ENCODE results near the gene UGT1A6.

Gene UGT1A6

GRCh38 chr2:233761040-233761769, 68.5 kb downstream of the UGT1A6 start:
- no peaks in the 10 kb centered on the region for H3K27me3 ChIP-seq
- H4K20me1 ChIP-seq, result no peaks in the 10 kb centered on the region

GRCh38 chr2:233764264-233764663, 71.6 kb downstream of the UGT1A6 start:
- no peak overlapping the region for H3K27ac ChIP-seq
- no peaks in the 10 kb centered on the region for H4K20me1 ChIP-seq
- no peak overlapping the region for H3K4me2 ChIP-seq
- TF ChIP-seq Cebpa-rat (IDR thresholded peaks at IDR 0.05), result no peak
- no peaks in the 10 kb centered on the region for H3K36me3 ChIP-seq
- no peak overlapping the region for H3K4me3 ChIP-seq
- no peaks in the 10 kb centered on the region for H3K4me1 ChIP-seq
- H3K27me3 ChIP-seq, result no peaks in the 10 kb centered on the region
- no peak overlapping the region for H3K9ac ChIP-seq
- no peaks in the 10 kb centered on the region for H3K9me3 ChIP-seq

More at GRCh38 chr2:233761040-233761769, 68.5 kb downstream of the UGT1A6 start:
- Histone ChIP-seq H3K27ac (no peak overlapping the region), H3K36me3 (no peaks in the 10 kb centered on the region), H3K4me2 (no peak overlapping the region), H3K4me1 (no peaks in the 10 kb centered on the region), H3K9me3 (no peaks in the 10 kb centered on the region), H3K4me3 (no peak overlapping the region), H3K9ac (no peak overlapping the region)
- no peak for TF ChIP-seq Cebpa-rat (IDR thresholded peaks at IDR 0.05)

- no peak overlapping the region for H3K4me2 ChIP-seq
These were observed 72.1 kb downstream of the UGT1A6 start for GRCh38 chr2:233764761-233765160.

GRCh38 chr2:233766416-233766815, 73.7 kb downstream of the UGT1A6 start:
- H3K9ac ChIP-seq, result no peak overlapping the region
- no peaks in the 10 kb centered on the region for H3K4me1 ChIP-seq
- no peak overlapping the region for H3K27ac ChIP-seq
- H4K20me1 ChIP-seq, result no peaks in the 10 kb centered on the region
- TF ChIP-seq Cebpa-rat (IDR thresholded peaks at IDR 0.05), result no peak
- H3K4me3 ChIP-seq, result no peak overlapping the region
- no peaks in the 10 kb centered on the region for H3K36me3 ChIP-seq
- no peaks in the 10 kb centered on the region for H3K9me3 ChIP-seq
- no peaks in the 10 kb centered on the region for H3K27me3 ChIP-seq
- H3K4me2 ChIP-seq, result no peak overlapping the region

More at GRCh38 chr2:233764761-233765160, 72.1 kb downstream of the UGT1A6 start:
- Histone ChIP-seq H3K9ac (no peak overlapping the region), H3K4me3 (no peak overlapping the region), H3K27ac (no peak overlapping the region), H4K20me1 (no peaks in the 10 kb centered on the region), H3K4me1 (no peaks in the 10 kb centered on the region), H3K9me3 (no peaks in the 10 kb centered on the region), H3K27me3 (no peaks in the 10 kb centered on the region), H3K36me3 (no peaks in the 10 kb centered on the region)
- TF ChIP-seq Cebpa-rat (IDR thresholded peaks at IDR 0.05), result no peak

- Histone ChIP-seq H3K27ac (no peak overlapping the region), H3K9ac (no peak overlapping the region), H3K4me1 (no peaks in the 10 kb centered on the region), H3K36me3 (no peaks in the 10 kb centered on the region), H3K27me3 (no peaks in the 10 kb centered on the region), H4K20me1 (no peaks in the 10 kb centered on the region), H3K4me2 (no peak overlapping the region), H3K9me3 (no peaks in the 10 kb centered on the region), H3K4me3 (no peak overlapping the region)
- no peak for TF ChIP-seq Cebpa-rat (IDR thresholded peaks at IDR 0.05)
These were observed 75.4 kb downstream of the UGT1A6 start for GRCh38 chr2:233768076-233768475.

- TF ChIP-seq Cebpa-rat (IDR thresholded peaks at IDR 0.05), result no peak
These were observed 76.6 kb downstream of the UGT1A6 start for GRCh38 chr2:233769260-233769659.

GRCh38 chr2:233772153-233772552, 79.5 kb downstream of the UGT1A6 start:
- Histone ChIP-seq H3K4me2 (no peak overlapping the region), H3K9ac (no peak overlapping the region), H3K27me3 (no peaks in the 10 kb centered on the region), H3K9me3 (peaks cover 21% of the 10 kb centered on the region), H3K27ac (no peak overlapping the region), H3K36me3 (no peaks in the 10 kb centered on the region), H4K20me1 (no peaks in the 10 kb centered on the region), H3K4me3 (no peak overlapping the region), H3K4me1 (no peaks in the 10 kb centered on the region)
- TF ChIP-seq Cebpa-rat (IDR thresholded peaks at IDR 0.05), result no peak

More at GRCh38 chr2:233769260-233769659, 76.6 kb downstream of the UGT1A6 start:
- Histone ChIP-seq H3K27ac (no peak overlapping the region), H3K4me3 (no peak overlapping the region), H3K36me3 (no peaks in the 10 kb centered on the region), H3K4me2 (no peak overlapping the region), H3K9me3 (no peaks in the 10 kb centered on the region), H3K9ac (no peak overlapping the region), H3K27me3 (no peaks in the 10 kb centered on the region), H3K4me1 (no peaks in the 10 kb centered on the region), H4K20me1 (no peaks in the 10 kb centered on the region)

GRCh38 chr2:233772583-233772982, 79.9 kb downstream of the UGT1A6 start:
- H3K27me3 ChIP-seq, result no peaks in the 10 kb centered on the region
- H3K27ac ChIP-seq, result no peak overlapping the region
- no peak overlapping the region for H3K4me3 ChIP-seq
- no peaks in the 10 kb centered on the region for H3K4me1 ChIP-seq
- no peak for TF ChIP-seq Cebpa-rat (IDR thresholded peaks at IDR 0.05)
- peaks cover 25% of the 10 kb centered on the region for H3K9me3 ChIP-seq
- H3K4me2 ChIP-seq, result no peak overlapping the region
- no peak overlapping the region for H3K9ac ChIP-seq
- H3K36me3 ChIP-seq, result no peaks in the 10 kb centered on the region
- H4K20me1 ChIP-seq, result no peaks in the 10 kb centered on the region

- Histone ChIP-seq H3K4me2 (no peak overlapping the region), H3K36me3 (no peaks in the 10 kb centered on the region), H3K4me3 (no peak overlapping the region), H3K27me3 (no peaks in the 10 kb centered on the region), H3K9ac (no peak overlapping the region), H4K20me1 (no peaks in the 10 kb centered on the region), H3K27ac (no peak overlapping the region), H3K9me3 (peaks cover 33% of the 10 kb centered on the region), H3K4me1 (no peaks in the 10 kb centered on the region)
- no peak for TF ChIP-seq Cebpa-rat (IDR thresholded peaks at IDR 0.05)
These were observed 81.2 kb downstream of the UGT1A6 start for GRCh38 chr2:233773854-233774253.

- TF ChIP-seq Cebpa-rat (IDR thresholded peaks at IDR 0.05), result no peak
These were observed 82.7 kb downstream of the UGT1A6 start for GRCh38 chr2:233775414-233775813.

More at GRCh38 chr2:233775414-233775813, 82.7 kb downstream of the UGT1A6 start:
- Histone ChIP-seq H3K4me1 (no peaks in the 10 kb centered on the region), H3K36me3 (no peaks in the 10 kb centered on the region), H3K4me2 (no peak overlapping the region), H3K9me3 (peaks cover 33% of the 10 kb centered on the region), H3K4me3 (no peak overlapping the region), H3K27me3 (no peaks in the 10 kb centered on the region), H3K27ac (no peak overlapping the region), H3K9ac (no peak overlapping the region), H4K20me1 (no peaks in the 10 kb centered on the region)
